SK-N-SH (cell line): ENCODE measurements around the gene HECTD4. TPM values are rescaled to one million over a fixed set of nuclear protein-coding genes. Genes with fewer than 3 reads are reported as not detected.

Experiments
- CTCF ChIA-PET: fragments of 300-600, 350-600 bp; formaldehyde crosslinking; extraction: SDS; loops from one replicate; lab custom pipeline; 2021; lab: Yijun Ruan, JAX
- POLR2A ChIA-PET: fragments of 350-600 bp; sonication (Branson Sonifier 250); formaldehyde crosslinking; extraction: SDS; loops from one replicate; lab custom pipeline; 2020; ENCODE audit warnings: antibody characterized with exemption, inconsistent platforms; lab: Yijun Ruan, JAX
- DNase-seq: peaks from one replicate; pipeline ENCODE4 v3.0.0; 2012
- H2AFZ ChIP-seq: fragments of 200-600 bp; sonication (generic); 2 replicates; pipeline ENCODE4 v1.8.1; 2016; ENCODE audit warnings: antibody characterized with exemption, mild to moderate bottlenecking, low read depth
- H3F3A ChIP-seq: fragments of 200-600 bp; sonication (generic); replicated peaks from 2 replicates; pipeline ENCODE3; 2016; ENCODE audit warnings: antibody characterized with exemption, mild to moderate bottlenecking; ENCODE audit not compliant: insufficient read depth
- H3K27ac ChIP-seq, 2 experiments: fragments of 200-500 bp in 1 of 2; fragments of 200-600 bp in 1 of 2; sonication (Bioruptor generic) in 1 of 2; sonication (generic), shearing (Covaris generic) in 1 of 2; 2 replicates each; pipeline versions ENCODE4 v1.5.1 to v1.6.1; 2014 to 2016; ENCODE audit warnings: low read depth in 2 of 2, inconsistent platforms in 1 of 2, low read length in 1 of 2, mild to moderate bottlenecking in 1 of 2, mixed read lengths in 1 of 2
- H3K27me3 ChIP-seq: fragments of 200-600 bp; sonication (generic), shearing (Covaris generic); 2 replicates; pipeline ENCODE4 v1.6.1; 2016; ENCODE audit warnings: mixed run types; ENCODE audit not compliant: insufficient read depth
- H3K36me3 ChIP-seq, 2 experiments: fragments of 200-500 bp in 1 of 2; fragments of 200-600 bp in 1 of 2; sonication (Bioruptor generic) in 1 of 2; sonication (generic) in 1 of 2; replicated peaks in 1 of 2; 2 replicates each; pipeline versions ENCODE3 to v1.5.1; 2014 to 2016; ENCODE audit warnings: low read length in 1 of 2, mild to moderate bottlenecking in 1 of 2; ENCODE audit not compliant: insufficient read depth in 2 of 2, control insufficient read depth in 1 of 2
- H3K4me1 ChIP-seq, 2 experiments: fragments of 200-500 bp in 1 of 2; fragments of 200-600 bp in 1 of 2; sonication (Bioruptor generic) in 1 of 2; sonication (generic), shearing (Covaris generic) in 1 of 2; 2 replicates each; pipeline versions ENCODE4 v1.5.1 to v1.6.1; 2014 to 2016; ENCODE audit warnings: low read depth in 1 of 2, low read length in 1 of 2, mixed run types in 1 of 2; ENCODE audit not compliant: insufficient read depth in 2 of 2, control insufficient read depth in 1 of 2
- H3K4me2 ChIP-seq: fragments of 200-600 bp; sonication (generic), shearing (Covaris generic); 2 replicates; pipeline ENCODE4 v1.6.1; 2017; ENCODE audit warnings: mixed run types
- H3K4me3 ChIP-seq, 2 experiments: fragments of 200-500 bp in 1 of 2; fragments of 200-600 bp in 1 of 2; sonication (Bioruptor generic) in 1 of 2; sonication (generic), shearing (Covaris generic) in 1 of 2; 2 replicates each; pipeline versions ENCODE4 v1.5.1 to v1.8.1; 2014 to 2016; ENCODE audit warnings: low read depth in 2 of 2, inconsistent platforms in 1 of 2, low read length in 1 of 2, mild to moderate bottlenecking in 1 of 2, mixed read lengths in 1 of 2, moderate library complexity in 1 of 2
- H3K79me2 ChIP-seq: fragments of 200-600 bp; sonication (generic); 2 replicates; pipeline ENCODE4 v1.8.1; 2017; ENCODE audit warnings: mild to moderate bottlenecking; ENCODE audit not compliant: insufficient read depth
- H3K9ac ChIP-seq: fragments of 200-600 bp; sonication (generic); 2 replicates; pipeline ENCODE4 v1.6.1; 2017; ENCODE audit warnings: mixed run types
- H3K9me2 ChIP-seq: fragments of 200-600 bp; sonication (generic); 2 replicates; pipeline ENCODE4 v1.6.1; 2017; ENCODE audit warnings: mixed run types
- H3K9me3 ChIP-seq: fragments of 200-600 bp; sonication (generic); 2 replicates; pipeline ENCODE4 v1.6.1; 2017; ENCODE audit warnings: mixed run types, mild to moderate bottlenecking, moderate library complexity
- H4K20me1 ChIP-seq: fragments of 200-600 bp; sonication (generic); 2 replicates; pipeline ENCODE4 v1.6.1; 2017; ENCODE audit warnings: mild to moderate bottlenecking, mixed run types; ENCODE audit not compliant: insufficient read depth
- CHD2 ChIP-seq: fragments of 150-350 bp; IDR thresholded peaks from 2 replicates; pipeline ENCODE4 v1.6.1; 2018; ENCODE audit warnings: low read length; ENCODE audit not compliant: partially characterized antibody
- FOSL2 ChIP-seq: IDR thresholded peaks from 2 replicates; pipeline ENCODE4 v1.4.0; 2012; ENCODE audit warnings: low read depth, mild to moderate bottlenecking, moderate library complexity, borderline replicate concordance
- FOXJ3 ChIP-seq: sonication (generic); formaldehyde crosslinking; IDR thresholded peaks from 2 replicates; pipeline ENCODE4 v1.5.1; 2020; ENCODE audit warnings: mild to moderate bottlenecking, missing genetic modification reagents
- JUND ChIP-seq: IDR thresholded peaks from 2 replicates; pipeline ENCODE4 v1.4.0; 2012
- MEF2A ChIP-seq: IDR thresholded peaks from 2 replicates; pipeline ENCODE4 v1.4.0; 2012; ENCODE audit warnings: low read depth, borderline replicate concordance
- RAD21 ChIP-seq: IDR thresholded peaks from 2 replicates; pipeline ENCODE4 v1.6.1; 2012; ENCODE audit warnings: mild to moderate bottlenecking, low read length
- RCOR1 ChIP-seq: fragments of 150-350 bp; IDR thresholded peaks from 2 replicates; pipeline ENCODE4 v1.6.1; 2017; ENCODE audit warnings: antibody characterized with exemption, low read length
- RFX5 ChIP-seq: IDR thresholded peaks from 2 replicates; pipeline ENCODE4 v1.6.1; 2012; ENCODE audit warnings: mild to moderate bottlenecking, improper control_type of control experiment, low read length
- RXRA ChIP-seq: IDR thresholded peaks from 2 replicates; pipeline ENCODE4 v1.4.0; 2012; ENCODE audit warnings: low read depth, mild to moderate bottlenecking, borderline replicate concordance
- SIN3A ChIP-seq: IDR thresholded peaks from 2 replicates; pipeline ENCODE4 v1.6.1; 2012; ENCODE audit warnings: low read depth, mild to moderate bottlenecking, low read length, moderate library complexity, borderline replicate concordance
- TCF12 ChIP-seq: IDR thresholded peaks from 2 replicates; pipeline ENCODE4 v1.4.0; 2012
- WGBS: methylation state at CpG from one replicate; pipeline ENCODE4 v1.1.6; 2017; ENCODE audit warnings: low lambda C conversion rate; 5-methylcytosine and 5-hydroxymethylcytosine counted together
- polyA plus RNA-seq, 3 experiments: library from polyadenylated mRNA; depleted of rRNA; stranded (reverse); fragments of >200 nt; gene quantifications; 2 replicates each; pipeline ENCODE4 v1.2.3, GENCODE V29; 2012
- TF ChIP-seq, protein P1 (sequence below): fragments of 150-350 bp; IDR thresholded peaks from 2 replicates; pipeline ENCODE4 v1.6.1; 2017; ENCODE audit warnings: antibody characterized with exemption, low read length, low read depth, borderline replicate concordance
- TF ChIP-seq, protein P2 (sequence below): IDR thresholded peaks from 2 replicates; pipeline ENCODE4; 2012
- TF ChIP-seq, protein P3 (sequence below): IDR thresholded peaks from 2 replicates; pipeline ENCODE4 v1.4.0; 2012; ENCODE audit warnings: low read depth
- TF ChIP-seq, protein P4 (sequence below): fragments of 200-600 bp; sonication (generic); IDR thresholded peaks from 2 replicates; pipeline ENCODE4 v1.6.1; 2017; ENCODE audit warnings: antibody characterized with exemption, mild to moderate bottlenecking, moderate library complexity
- TF ChIP-seq, protein P5 (sequence below): IDR thresholded peaks from 2 replicates; pipeline ENCODE4 v1.4.0; 2012; ENCODE audit warnings: low read depth, borderline replicate concordance

The HECTD4 gene
- polyA plus RNA-seq, 1 of the 3 experiments (the other 2 are of a cell fraction), result 14.6 TPM

DNA sequence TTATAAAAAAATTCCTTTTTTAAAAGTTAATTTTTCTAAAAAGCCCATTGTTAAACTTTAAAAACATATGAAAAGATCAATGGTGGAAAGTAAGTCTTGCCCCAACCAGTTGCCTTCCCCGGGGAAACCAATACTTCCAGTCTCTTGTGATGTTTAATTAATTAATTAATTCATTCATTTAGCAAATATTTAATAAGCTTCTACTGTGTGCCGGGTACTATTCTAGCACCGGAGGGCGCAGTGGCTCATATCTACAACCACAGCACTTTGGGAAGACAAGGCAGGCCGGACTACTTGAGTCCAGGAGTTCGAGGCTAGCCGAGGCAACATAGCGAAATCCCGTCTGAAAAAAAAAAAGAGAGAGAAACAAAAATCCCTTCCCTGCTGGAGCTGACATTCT lies 87.4 kb downstream of the HECTD4 start (continued):
- TF ChIP-seq, protein P1, sequence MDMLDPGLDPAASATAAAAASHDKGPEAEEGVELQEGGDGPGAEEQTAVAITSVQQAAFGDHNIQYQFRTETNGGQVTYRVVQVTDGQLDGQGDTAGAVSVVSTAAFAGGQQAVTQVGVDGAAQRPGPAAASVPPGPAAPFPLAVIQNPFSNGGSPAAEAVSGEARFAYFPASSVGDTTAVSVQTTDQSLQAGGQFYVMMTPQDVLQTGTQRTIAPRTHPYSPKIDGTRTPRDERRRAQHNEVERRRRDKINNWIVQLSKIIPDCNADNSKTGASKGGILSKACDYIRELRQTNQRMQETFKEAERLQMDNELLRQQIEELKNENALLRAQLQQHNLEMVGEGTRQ, result no peak
- TF ChIP-seq CHD2, result no peak

DNA sequence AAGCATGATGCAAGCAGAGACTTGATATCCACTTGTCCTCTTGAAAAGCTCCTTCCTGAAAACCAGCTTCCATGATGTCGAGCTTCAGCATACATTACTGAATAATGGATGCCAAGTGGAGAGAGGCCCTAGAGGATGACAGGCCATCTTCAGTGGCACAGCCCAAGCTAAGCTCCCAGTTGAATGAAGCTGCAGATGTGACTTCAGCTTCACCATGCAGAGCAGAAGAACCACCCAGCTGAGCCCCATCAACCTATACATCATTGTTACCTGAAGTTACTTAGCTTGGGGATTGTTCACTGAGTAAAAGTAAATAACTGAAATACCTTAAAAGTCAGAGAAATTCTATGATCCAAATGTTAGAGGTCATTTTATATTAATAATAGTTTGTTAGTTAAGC lies 93.6 kb downstream of the HECTD4 start:
- H3K9me2 ChIP-seq, result no peaks in the 10 kb centered on the region
- no peaks in the 10 kb centered on the region; a peak in 1 of 4 replicates for H3K4me1 ChIP-seq
- H3K9ac ChIP-seq, result no peak overlapping the region
- peaks cover 0 to 10% of the 10 kb centered on the region in 2 experiments for H3K36me3 ChIP-seq
- TF ChIP-seq RCOR1 (no peak), FOXJ3 (CRISPR knock-in tag) (no peak), RAD21 (no peak), RXRA (no peak), MEF2A (no peak), TCF12 (no peak), SIN3A (no peak), JUND (no peak), RFX5 (no peak), FOSL2 (no peak)
- TF ChIP-seq, protein P2, sequence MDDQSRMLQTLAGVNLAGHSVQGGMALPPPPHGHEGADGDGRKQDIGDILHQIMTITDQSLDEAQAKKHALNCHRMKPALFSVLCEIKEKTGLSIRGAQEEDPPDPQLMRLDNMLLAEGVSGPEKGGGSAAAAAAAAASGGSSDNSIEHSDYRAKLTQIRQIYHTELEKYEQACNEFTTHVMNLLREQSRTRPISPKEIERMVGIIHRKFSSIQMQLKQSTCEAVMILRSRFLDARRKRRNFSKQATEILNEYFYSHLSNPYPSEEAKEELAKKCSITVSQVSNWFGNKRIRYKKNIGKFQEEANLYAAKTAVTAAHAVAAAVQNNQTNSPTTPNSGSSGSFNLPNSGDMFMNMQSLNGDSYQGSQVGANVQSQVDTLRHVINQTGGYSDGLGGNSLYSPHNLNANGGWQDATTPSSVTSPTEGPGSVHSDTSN, result no peak
- TF ChIP-seq, protein P3, sequence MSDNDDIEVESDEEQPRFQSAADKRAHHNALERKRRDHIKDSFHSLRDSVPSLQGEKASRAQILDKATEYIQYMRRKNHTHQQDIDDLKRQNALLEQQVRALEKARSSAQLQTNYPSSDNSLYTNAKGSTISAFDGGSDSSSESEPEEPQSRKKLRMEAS, result no peak
- TF ChIP-seq, protein P4, sequence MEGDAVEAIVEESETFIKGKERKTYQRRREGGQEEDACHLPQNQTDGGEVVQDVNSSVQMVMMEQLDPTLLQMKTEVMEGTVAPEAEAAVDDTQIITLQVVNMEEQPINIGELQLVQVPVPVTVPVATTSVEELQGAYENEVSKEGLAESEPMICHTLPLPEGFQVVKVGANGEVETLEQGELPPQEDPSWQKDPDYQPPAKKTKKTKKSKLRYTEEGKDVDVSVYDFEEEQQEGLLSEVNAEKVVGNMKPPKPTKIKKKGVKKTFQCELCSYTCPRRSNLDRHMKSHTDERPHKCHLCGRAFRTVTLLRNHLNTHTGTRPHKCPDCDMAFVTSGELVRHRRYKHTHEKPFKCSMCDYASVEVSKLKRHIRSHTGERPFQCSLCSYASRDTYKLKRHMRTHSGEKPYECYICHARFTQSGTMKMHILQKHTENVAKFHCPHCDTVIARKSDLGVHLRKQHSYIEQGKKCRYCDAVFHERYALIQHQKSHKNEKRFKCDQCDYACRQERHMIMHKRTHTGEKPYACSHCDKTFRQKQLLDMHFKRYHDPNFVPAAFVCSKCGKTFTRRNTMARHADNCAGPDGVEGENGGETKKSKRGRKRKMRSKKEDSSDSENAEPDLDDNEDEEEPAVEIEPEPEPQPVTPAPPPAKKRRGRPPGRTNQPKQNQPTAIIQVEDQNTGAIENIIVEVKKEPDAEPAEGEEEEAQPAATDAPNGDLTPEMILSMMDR, result no peak
- TF ChIP-seq, protein P5, sequence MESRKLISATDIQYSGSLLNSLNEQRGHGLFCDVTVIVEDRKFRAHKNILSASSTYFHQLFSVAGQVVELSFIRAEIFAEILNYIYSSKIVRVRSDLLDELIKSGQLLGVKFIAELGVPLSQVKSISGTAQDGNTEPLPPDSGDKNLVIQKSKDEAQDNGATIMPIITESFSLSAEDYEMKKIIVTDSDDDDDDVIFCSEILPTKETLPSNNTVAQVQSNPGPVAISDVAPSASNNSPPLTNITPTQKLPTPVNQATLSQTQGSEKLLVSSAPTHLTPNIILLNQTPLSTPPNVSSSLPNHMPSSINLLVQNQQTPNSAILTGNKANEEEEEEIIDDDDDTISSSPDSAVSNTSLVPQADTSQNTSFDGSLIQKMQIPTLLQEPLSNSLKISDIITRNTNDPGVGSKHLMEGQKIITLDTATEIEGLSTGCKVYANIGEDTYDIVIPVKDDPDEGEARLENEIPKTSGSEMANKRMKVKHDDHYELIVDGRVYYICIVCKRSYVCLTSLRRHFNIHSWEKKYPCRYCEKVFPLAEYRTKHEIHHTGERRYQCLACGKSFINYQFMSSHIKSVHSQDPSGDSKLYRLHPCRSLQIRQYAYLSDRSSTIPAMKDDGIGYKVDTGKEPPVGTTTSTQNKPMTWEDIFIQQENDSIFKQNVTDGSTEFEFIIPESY, result no peak
- H2AFZ ChIP-seq, result no peak overlapping the region
- no peak for DNase-seq
- H3K4me3 ChIP-seq, result no peak overlapping the region
- H3K9me3 ChIP-seq, result peaks cover 5% of the 10 kb centered on the region; the same call in 1 of the 2 replicates
- no peaks in the 10 kb centered on the region for H4K20me1 ChIP-seq
- H3K27ac ChIP-seq, result no peak overlapping the region
- ChIA-PET CTCF (interaction anchor here (1.0 to 1.6 kb wide), 2 partner anchors 20 to 99 kb away, joined by 3 to 7 read pairs; no protein-coding TSS in a partner anchor), POLR2A (no interaction called here)
- H3K4me2 ChIP-seq, result no peak overlapping the region
- H3K27me3 ChIP-seq, result no peaks in the 10 kb centered on the region
- no peaks in the 10 kb centered on the region for H3K79me2 ChIP-seq
- WGBS, result 100% methylated on average over 1 of the region's 1 CpG
- no peaks in the 10 kb centered on the region for H3F3A ChIP-seq
